Endothelial cell of umbilical vein (primary cell): ENCODE results near the gene CXADR. TPM values are rescaled to one million over a fixed set of nuclear protein-coding genes. Genes with fewer than 3 reads are reported as not detected.

Source experiments
- BruUV-seq: library from RNA; stranded (reverse); fragments of 400-500 nt; replicated peaks from 2 replicates; lab custom pipeline; 2021; lab: Mats Ljungman, UMichigan
- CTCF ChIA-PET: fragments of 300-600, 350-600 bp; sonication (Branson Sonifier 250); formaldehyde crosslinking; loops from one replicate; lab custom pipeline; 2021; ENCODE audit warnings: antibody characterized with exemption, inconsistent platforms; lab: Charles Lee
- POLR2A ChIA-PET: fragments of 300-600, 350-600 bp; sonication (Branson Sonifier 250); formaldehyde crosslinking; loops from one replicate; lab custom pipeline; 2021; ENCODE audit warnings: antibody characterized with exemption, inconsistent platforms; lab: Charles Lee
- DNase-seq: peaks from one replicate; pipeline ENCODE4 v3.0.0-alpha.2; 2011; ENCODE audit warnings: low read depth, low spot score
- FAIRE-seq: peaks from 2 replicates; lab custom pipeline; 2011; peaks lifted over from hg19 to GRCh38; lab: Jason Lieb, UNC
- H2AFZ ChIP-seq: 2 replicates; pipeline ENCODE4 v1.6.0; 2012; ENCODE audit warnings: low read depth, low read length, control low read depth, inconsistent platforms
- H3K27ac ChIP-seq: 2 replicates; pipeline ENCODE4 v1.5.1; 2011; ENCODE audit warnings: low read depth, mild to moderate bottlenecking, control low read depth, low read length, moderate library complexity; ENCODE audit not compliant: insufficient read depth
- H3K27me3 ChIP-seq, 2 experiments: 2 replicates each; pipeline versions ENCODE4 v1.6.0 to v1.6.1; 2011; ENCODE audit warnings: low read length in 2 of 2, mixed read lengths in 1 of 2; ENCODE audit not compliant: control insufficient read depth in 2 of 2, insufficient read depth in 2 of 2
- H3K36me3 ChIP-seq, 2 experiments: 2 replicates in 1 of 2; 3 replicates in 1 of 2; pipeline ENCODE4 v1.5.1; 2011; ENCODE audit warnings: low read length in 2 of 2, mild to moderate bottlenecking in 1 of 2, moderate library complexity in 1 of 2; ENCODE audit not compliant: control insufficient read depth in 2 of 2, insufficient read depth in 2 of 2; ENCODE audit errors: extremely low read depth in 1 of 2
- H3K4me1 ChIP-seq: 3 replicates; pipeline ENCODE4 v1.5.1; 2011; ENCODE audit warnings: mild to moderate bottlenecking, low read length; ENCODE audit not compliant: control insufficient read depth, insufficient read depth; ENCODE audit errors: extremely low read depth
- H3K4me2 ChIP-seq: 2 replicates; pipeline ENCODE4 v1.6.1; 2011; ENCODE audit warnings: low read length, control low read depth, mixed read lengths; ENCODE audit not compliant: insufficient read depth
- H3K4me3 ChIP-seq, 3 experiments: fragments of 200-600 bp in 1 of 3; sonication (generic), shearing (Covaris generic) in 1 of 3; replicated peaks in 1 of 3; 2 replicates each; pipeline ENCODE4 v1.5.1; 2011 to 2016; ENCODE audit warnings: control low read depth in 3 of 3, low read length in 3 of 3, mild to moderate bottlenecking in 2 of 3, inconsistent platforms in 1 of 3, low read depth in 1 of 3, moderate library complexity in 1 of 3; ENCODE audit not compliant: insufficient read depth in 1 of 3
- H3K79me2 ChIP-seq: 2 replicates; pipeline ENCODE4 v1.6.0; 2012; ENCODE audit warnings: low read length, inconsistent platforms; ENCODE audit not compliant: control insufficient read depth, insufficient read depth
- H3K9ac ChIP-seq: replicated peaks from 2 replicates; pipeline ENCODE3; 2011; ENCODE audit warnings: low read length, control low read depth; ENCODE audit not compliant: insufficient read depth; ENCODE audit errors: extremely low read depth
- H3K9me1 ChIP-seq: replicated peaks from 3 replicates; pipeline ENCODE4 v1.6.0; 2011; ENCODE audit warnings: mild to moderate bottlenecking, low read length; ENCODE audit not compliant: control insufficient read depth, insufficient read depth; ENCODE audit errors: extremely low read depth
- H3K9me3 ChIP-seq: replicated peaks from 2 replicates; pipeline ENCODE4 v1.5.1; 2012; ENCODE audit warnings: low read length, inconsistent platforms; ENCODE audit not compliant: control insufficient read depth, insufficient read depth
- H4K20me1 ChIP-seq: replicated peaks from 2 replicates; pipeline ENCODE3; 2011; ENCODE audit warnings: mild to moderate bottlenecking, low read length; ENCODE audit not compliant: control insufficient read depth, insufficient read depth; ENCODE audit errors: extremely low read depth
- CTCF ChIP-seq, 2 donors: IDR thresholded peaks; 1 replicate in 1 of 2; 2 replicates in 1 of 2; pipeline ENCODE4 v1.5.1; 2011; ENCODE audit warnings: low read length in 2 of 2, mild to moderate bottlenecking in 2 of 2, moderate library complexity in 2 of 2, control low read depth in 1 of 2, inconsistent platforms in 1 of 2, low read depth in 1 of 2; ENCODE audit not compliant: insufficient read depth in 1 of 2; ENCODE audit errors: extremely low read depth in 1 of 2
- FOS ChIP-seq: IDR thresholded peaks from 2 replicates; pipeline ENCODE4 v1.6.1; 2011; ENCODE audit warnings: mild to moderate bottlenecking, low read length, moderate library complexity, borderline replicate concordance; ENCODE audit not compliant: insufficient read depth
- GATA2 ChIP-seq: IDR thresholded peaks from 2 replicates; pipeline ENCODE4 v1.7.0; 2011; ENCODE audit warnings: low read depth, mild to moderate bottlenecking, moderate library complexity, mixed read lengths, low read length; ENCODE audit not compliant: insufficient read length, insufficient read depth
- JUN ChIP-seq: IDR thresholded peaks from 2 replicates; pipeline ENCODE4 v1.6.1; 2011; ENCODE audit warnings: borderline replicate concordance, low read depth; ENCODE audit not compliant: insufficient read length, insufficient read depth
- MAX ChIP-seq: IDR thresholded peaks from 2 replicates; pipeline ENCODE4 v1.6.1; 2011; ENCODE audit not compliant: insufficient read depth, insufficient read length
- MYC ChIP-seq: IDR thresholded peaks from one replicate; pipeline ENCODE4 v1.6.1; 2011; ENCODE audit warnings: mild to moderate bottlenecking, low read depth, low read length
- POLR2A ChIP-seq: IDR thresholded peaks from 2 replicates; pipeline ENCODE4 v1.6.1; 2012; ENCODE audit warnings: low read depth, mild to moderate bottlenecking, control low read depth, low read length
- dilution Hi-C: fragments of 300-500 bp; cut with MboI; formaldehyde crosslinking; loops from one replicate; pipeline ENCODE4 v1.15.0; 2019; ENCODE audit warnings: low sequenced_read_pairs; ENCODE audit not compliant: extremely low pct_ligation_motif_present
- intact Hi-C: fragments of 100-400 bp; cut with micrococcal nuclease; formaldehyde crosslinking; loops from one replicate; pipeline ENCODE4 v1.10.0; 2022
- polyA plus RNA-seq, 4 experiments: library from polyadenylated mRNA; depleted of rRNA in 3 of 4; stranded (reverse) in 3 of 4; unstranded in 1 of 4; fragments of >200 nt; gene quantifications; 2 replicates each; pipeline versions ENCODE4 v1.2.1 to v1.2.3, GENCODE V29; 2011 to 2012; ENCODE audit warnings: missing spikeins in 1 of 4
- total RNA-seq: library from RNA; stranded (reverse); gene quantifications from 2 replicates; pipeline ENCODE4 v1.2.3, GENCODE V29; 2021

Gene CXADR
- total and polyA plus RNA-seq, 2 donors (not counting 3 experiments of a cell fraction or from before 2014, with no cell fraction given), result 3.2 to 12.2 TPM

- H3K9ac ChIP-seq, result no peak overlapping the region
- FAIRE-seq, result no peak
- H3K9me3 ChIP-seq, result no peaks in the 10 kb centered on the region
- no peaks in the 10 kb centered on the region for H3K36me3 ChIP-seq
- H3K9me1 ChIP-seq, result no peaks in the 10 kb centered on the region
- DNase-seq, result no peak
- dilution Hi-C loops, result no loop called here
- no peak overlapping the region for H2AFZ ChIP-seq
- ChIA-PET CTCF (interaction anchor here (1.0 to 1.4 kb wide), 2 partner anchors 10 to 189 kb away, joined by 4 to 6 read pairs; no protein-coding TSS in a partner anchor), POLR2A (no interaction called here)
- H3K27ac ChIP-seq, result no peak overlapping the region
- H3K79me2 ChIP-seq, result no peaks in the 10 kb centered on the region
- TF ChIP-seq POLR2A (no peak), JUN (no peak), GATA2 (no peak), FOS (no peak), CTCF (IDR thresholded peaks at IDR 0.05; ENCODE audit: extremely low read depth in 1 of 2, insufficient read depth in 1 of 2, low read depth in 1 of 2, low read length in 2 of 2) (no peak), MYC (no peak), MAX (no peak)
- H3K27me3 ChIP-seq, result peaks cover 0 to 5% of the 10 kb centered on the region in 2 experiments
- no peak overlapping the region for H3K4me2 ChIP-seq
- no peaks in the 10 kb centered on the region for H3K4me1 ChIP-seq
- H3K4me3 ChIP-seq, result no peak overlapping the region
- intact Hi-C loops, result no loop called here
- H4K20me1 ChIP-seq, result no peaks in the 10 kb centered on the region
- no TSS peak for BruUV-seq
Measured at GRCh38 chr21:17576080-17576835, 63.4 kb downstream of the CXADR start.
